22Rv1 (cell line): ENCODE data around the gene CCDC9.

Experiments used
- H3K27ac ChIP-seq: fragments of 450-650 bp; 2 replicates; pipeline ENCODE4 v1.5.1; 2017
- ZFX ChIP-seq: fragments of 450-650 bp; IDR thresholded peaks from 2 replicates; pipeline ENCODE4 v1.6.1; 2017; ENCODE audit warnings: antibody characterized with exemption, borderline replicate concordance
- TF ChIP-seq, protein P1 (sequence below): fragments of 450-650 bp; IDR thresholded peaks from 2 replicates; pipeline ENCODE4 v1.5.1; 2017; ENCODE audit warnings: mild to moderate bottlenecking

The CCDC9 gene

DNA sequence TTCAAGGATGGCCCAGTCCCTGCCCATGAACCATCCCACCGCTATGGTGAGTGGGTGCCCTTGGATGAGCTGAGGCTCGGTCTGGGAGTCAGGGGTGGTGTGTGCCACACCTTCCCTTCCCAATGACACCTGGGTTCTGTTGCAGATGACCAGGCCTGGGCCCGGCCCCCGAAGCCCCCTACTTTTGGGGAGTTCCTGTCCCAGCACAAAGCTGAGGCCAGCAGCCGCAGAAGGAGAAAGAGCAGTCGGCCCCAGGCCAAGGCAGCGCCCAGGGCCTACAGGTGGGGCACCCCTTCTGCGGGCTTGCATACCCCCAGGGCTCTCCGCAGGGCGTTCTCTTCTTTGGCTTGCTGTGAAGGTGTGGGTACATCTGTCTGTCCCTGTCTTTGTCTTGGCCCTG, 14.1 kb downstream of the CCDC9 start:
- TF ChIP-seq ZFX, result no peak
- TF ChIP-seq, protein P1, sequence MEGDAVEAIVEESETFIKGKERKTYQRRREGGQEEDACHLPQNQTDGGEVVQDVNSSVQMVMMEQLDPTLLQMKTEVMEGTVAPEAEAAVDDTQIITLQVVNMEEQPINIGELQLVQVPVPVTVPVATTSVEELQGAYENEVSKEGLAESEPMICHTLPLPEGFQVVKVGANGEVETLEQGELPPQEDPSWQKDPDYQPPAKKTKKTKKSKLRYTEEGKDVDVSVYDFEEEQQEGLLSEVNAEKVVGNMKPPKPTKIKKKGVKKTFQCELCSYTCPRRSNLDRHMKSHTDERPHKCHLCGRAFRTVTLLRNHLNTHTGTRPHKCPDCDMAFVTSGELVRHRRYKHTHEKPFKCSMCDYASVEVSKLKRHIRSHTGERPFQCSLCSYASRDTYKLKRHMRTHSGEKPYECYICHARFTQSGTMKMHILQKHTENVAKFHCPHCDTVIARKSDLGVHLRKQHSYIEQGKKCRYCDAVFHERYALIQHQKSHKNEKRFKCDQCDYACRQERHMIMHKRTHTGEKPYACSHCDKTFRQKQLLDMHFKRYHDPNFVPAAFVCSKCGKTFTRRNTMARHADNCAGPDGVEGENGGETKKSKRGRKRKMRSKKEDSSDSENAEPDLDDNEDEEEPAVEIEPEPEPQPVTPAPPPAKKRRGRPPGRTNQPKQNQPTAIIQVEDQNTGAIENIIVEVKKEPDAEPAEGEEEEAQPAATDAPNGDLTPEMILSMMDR, result no peak
- H3K27ac ChIP-seq, result no peak overlapping the region

DNA sequence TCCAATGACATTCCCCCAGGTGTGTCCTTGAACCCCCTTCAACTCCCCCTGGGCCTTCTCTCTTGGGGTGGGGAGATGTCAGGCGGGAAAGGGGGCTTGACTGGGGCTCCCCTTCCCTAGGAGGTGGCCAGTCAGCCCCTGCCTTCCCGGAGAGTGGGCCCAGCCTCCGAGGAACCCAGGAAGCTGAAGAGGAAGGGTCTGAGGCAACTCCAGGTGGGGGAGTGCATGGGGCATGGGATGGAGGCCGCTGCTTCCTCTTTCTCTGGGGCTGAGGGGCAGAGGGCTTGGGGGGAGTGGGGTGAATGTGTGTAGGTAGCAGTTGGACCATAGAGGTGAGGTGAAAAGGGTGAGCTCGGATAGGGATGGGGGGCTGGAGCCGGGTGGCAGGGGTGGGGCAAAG, 15.6 kb downstream of the CCDC9 start:
- no peak for TF ChIP-seq ZFX
- H3K27ac ChIP-seq, result no peak overlapping the region

DNA sequence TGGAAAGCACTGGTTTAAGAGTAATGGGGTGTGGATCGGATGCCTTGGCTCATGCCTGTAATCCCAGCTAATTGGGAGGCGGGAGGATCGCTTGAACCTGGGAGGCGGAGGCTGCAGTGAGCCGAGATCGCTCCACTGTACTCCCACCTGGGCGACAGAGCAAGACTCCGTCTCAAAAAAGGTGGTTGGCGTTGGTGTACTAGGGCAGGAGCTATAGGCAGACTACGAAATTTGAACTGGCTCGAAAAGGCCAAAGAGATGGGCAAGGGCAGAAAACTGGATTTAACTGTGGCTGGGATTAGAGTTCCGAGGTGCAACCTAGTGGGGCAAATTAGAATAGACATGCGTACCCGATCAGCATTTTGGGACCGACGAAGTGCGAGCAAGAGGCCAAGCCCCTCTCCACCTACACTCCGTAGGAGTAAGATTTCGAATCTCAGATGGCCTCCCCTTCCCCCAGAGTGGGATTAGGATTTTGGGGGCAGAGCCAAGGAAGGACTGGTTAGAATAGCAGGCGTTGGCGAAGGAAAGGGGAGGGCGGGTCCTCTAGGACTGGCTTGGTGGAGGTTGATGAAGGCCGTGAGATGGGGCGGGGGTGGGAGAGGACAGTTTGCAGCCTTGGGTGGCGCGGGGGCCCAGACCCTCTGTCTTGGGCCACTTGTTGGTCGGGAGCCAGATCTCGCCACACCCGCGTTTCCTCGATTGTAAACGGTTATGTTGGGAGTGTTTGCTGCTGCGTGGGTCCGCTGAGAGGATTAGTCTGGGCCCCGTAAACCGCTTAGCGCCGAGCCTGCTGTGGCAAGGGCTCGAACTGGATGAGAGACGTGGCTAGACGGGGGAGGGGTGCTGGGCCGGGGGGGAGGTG, 16.4 kb downstream of the CCDC9 start:
- TF ChIP-seq, protein P1, result no peak
- no peak for TF ChIP-seq ZFX
- peak overlapping the region; percentile 95 for H3K27ac ChIP-seq

DNA sequence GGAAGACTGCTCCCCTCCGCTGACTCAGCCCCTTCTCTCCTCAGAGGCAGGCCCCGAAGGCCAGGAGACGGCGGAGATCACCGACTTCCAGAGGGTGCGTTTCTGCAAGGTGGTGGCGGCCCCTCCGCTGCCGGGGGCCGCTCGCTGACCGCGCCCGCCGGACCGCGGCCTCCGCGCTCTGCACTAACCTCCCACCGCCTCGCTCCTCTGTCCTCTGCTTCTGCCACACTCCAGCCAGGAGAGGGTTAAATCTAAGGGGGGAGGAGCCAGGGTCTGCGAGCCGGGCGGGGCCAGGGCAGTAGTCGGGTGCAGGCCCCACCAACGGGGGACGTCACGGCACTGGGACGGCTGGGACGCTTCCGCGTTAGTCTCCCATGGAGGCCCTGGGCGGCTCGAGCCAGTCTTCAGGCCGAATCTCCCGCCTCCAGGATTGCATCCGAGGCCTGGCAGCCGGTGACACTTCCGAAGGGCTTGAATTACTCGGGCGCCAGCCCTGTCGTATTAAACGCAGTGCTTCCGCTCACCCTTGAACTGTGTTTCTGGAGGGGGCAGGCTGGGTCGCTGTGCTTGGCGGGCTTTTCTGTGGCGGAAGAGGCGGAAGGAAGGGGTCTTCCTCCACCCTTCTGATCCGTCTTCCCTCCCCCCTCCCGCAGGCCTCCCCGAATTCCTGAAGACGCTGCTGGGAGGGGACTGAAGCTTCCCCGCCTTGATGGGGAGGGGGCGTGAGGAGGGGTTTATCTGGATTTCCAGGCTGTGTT, 17.2 kb downstream of the CCDC9 start:
- no peak for TF ChIP-seq ZFX
- TF ChIP-seq, protein P1, result no peak
- H3K27ac ChIP-seq, result peak overlapping the region; percentile 95

DNA sequence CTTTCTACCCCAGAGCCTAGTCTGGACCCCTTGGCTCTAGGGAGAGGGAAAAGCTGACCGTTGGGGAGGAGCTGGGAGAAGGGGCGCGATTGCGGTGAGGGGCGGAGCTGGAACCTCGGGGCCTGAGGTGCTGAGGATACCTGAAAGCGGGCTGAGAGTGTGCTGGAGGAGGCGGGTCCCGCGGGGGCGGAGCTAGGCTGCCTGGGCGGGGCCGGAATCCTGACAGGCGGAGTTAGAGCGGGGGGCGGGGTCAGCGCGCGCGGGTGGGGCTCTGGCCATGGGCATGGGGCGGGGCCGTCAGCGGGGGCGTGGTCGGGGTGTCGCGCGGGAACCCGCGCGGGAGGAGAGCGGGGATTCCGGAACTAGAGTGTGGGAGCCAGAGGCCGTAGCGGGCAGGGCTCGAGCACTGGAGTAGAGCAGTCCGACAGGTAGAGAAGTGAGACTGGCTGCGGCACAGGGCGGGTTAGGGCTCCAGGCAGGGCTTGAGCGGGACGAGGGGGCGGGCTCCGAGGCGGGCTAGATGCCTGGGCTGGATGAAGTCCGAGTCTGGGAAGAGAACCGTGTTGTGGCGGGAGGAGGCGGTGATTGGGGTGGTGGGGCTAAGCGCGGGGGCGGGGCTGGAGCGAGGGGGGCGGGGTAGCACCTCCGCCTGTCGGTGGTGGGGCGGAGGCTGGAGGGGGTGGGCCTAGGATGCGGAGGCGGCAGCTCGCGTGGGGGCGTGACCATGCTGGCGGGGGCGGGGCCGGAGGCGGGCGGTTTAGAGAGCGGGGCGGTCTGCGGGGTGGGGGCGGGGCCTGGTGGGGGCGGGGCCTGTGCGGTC, 18.0 kb downstream of the CCDC9 start, which contains the start of gene INAFM1:
Gene INAFM1 (plus strand): TSS at position 815 of the 820 bp plus-strand sequence. CDS start 35 bp downstream, outside the sequence.
- peak within 1 kb of the TSS; percentile 95 for H3K27ac ChIP-seq
- TF ChIP-seq ZFX, result no peak
- TF ChIP-seq, protein P1, result no peak

DNA sequence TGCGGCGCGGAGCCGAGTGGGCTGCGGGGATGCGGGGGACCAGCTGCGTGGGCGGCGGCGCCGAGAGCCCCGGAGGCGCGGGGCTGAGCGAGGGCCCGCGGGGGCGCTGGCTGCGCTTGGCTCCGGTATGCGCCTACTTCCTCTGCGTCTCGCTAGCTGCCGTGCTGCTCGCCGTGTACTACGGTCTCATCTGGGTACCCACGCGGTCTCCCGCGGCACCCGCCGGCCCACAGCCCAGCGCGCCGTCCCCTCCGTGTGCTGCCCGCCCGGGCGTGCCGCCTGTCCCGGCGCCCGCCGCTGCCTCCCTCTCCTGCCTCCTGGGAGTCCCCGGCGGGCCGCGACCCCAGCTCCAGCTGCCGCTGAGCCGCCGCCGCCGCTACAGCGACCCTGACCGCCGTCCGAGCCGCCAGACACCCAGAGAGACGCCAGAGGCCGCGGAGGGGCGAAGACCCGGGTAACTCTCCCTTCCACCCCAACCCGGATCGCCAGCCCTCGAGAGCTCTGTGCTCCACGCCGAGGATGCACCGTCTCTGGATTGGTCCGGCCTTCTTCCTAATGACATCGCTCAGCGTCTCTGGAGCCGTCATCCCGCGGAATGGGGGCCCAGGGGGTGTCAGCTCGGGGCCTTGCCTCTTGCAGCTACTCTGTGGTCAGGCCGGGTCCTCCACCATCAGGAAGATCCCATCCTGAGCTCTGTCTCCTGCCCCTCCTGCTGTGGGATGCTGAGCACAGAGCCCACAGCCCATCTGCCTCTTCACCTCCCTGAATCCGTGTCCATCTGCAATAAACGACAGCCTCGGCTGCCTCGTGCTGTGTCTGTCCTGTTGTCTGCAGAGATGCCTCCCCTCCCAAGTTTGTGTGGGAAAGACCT, 18.8 kb downstream of the CCDC9 start:
- TF ChIP-seq, protein P1, result no peak
- no peak for TF ChIP-seq ZFX
- H3K27ac ChIP-seq, result no peak overlapping the region
